Natural killer cell (primary cell): ENCODE measurements around the gene KLHL22. TPM values are rescaled to one million over a fixed set of nuclear protein-coding genes. Genes with fewer than 3 reads are reported as not detected.
"Not testable (repeated sequence)": the region's sequence is repeated elsewhere in the genome, so short reads cannot be mapped to it uniquely, and the experiment has no call there.

Experiments used
- ATAC-seq, 3 donors: fragments of 150-1000 bp in 2 of 3; fragments of 200-7000 bp in 1 of 3; cut with Tn5 transposase; 1 replicate in 1 of 3; 2 replicates in 2 of 3; pipeline ENCODE4 v1.10.0; 2021; ENCODE audit warnings: mild to moderate bottlenecking in 2 of 3, moderate library complexity in 2 of 3
- DNase-seq, 2 donors: peaks; one replicate each; pipeline versions ENCODE4 v3.0.0 to v3.0.0-alpha.2; 2013 to 2021; ENCODE audit warnings: mixed read lengths in 1 of 2
- H3K27ac ChIP-seq: one replicate; pipeline ENCODE4 v1.5.1; 2013; ENCODE audit warnings: mild to moderate bottlenecking, low read length
- H3K27me3 ChIP-seq: one replicate; pipeline ENCODE4 v1.6.1; 2013; ENCODE audit warnings: low read length; ENCODE audit not compliant: control insufficient read depth, insufficient read depth
- H3K36me3 ChIP-seq: one replicate; pipeline ENCODE4 v1.6.1; 2013; ENCODE audit warnings: low read length; ENCODE audit not compliant: control insufficient read depth, insufficient read depth
- H3K4me1 ChIP-seq: one replicate; pipeline ENCODE4 v1.6.1; 2013; ENCODE audit warnings: low read length; ENCODE audit not compliant: control insufficient read depth, insufficient read depth
- H3K4me3 ChIP-seq: one replicate; pipeline ENCODE4 v1.5.1; 2013; ENCODE audit warnings: low read length
- H3K9me3 ChIP-seq: one replicate; pipeline ENCODE4 v1.6.1; 2013; ENCODE audit warnings: low read length; ENCODE audit not compliant: control insufficient read depth, insufficient read depth
- H3K27ac Mint-ChIP-seq, 2 donors: one replicate each; pipeline ENCODE4 v1.8.0; 2022; ENCODE audit warnings: mild to moderate bottlenecking in 2 of 2, mixed read lengths in 2 of 2, moderate library complexity in 1 of 2
- H3K27me3 Mint-ChIP-seq, 2 donors: one replicate each; pipeline ENCODE4 v1.8.0; 2022; ENCODE audit warnings: low read depth in 2 of 2, mixed read lengths in 2 of 2
- H3K36me3 Mint-ChIP-seq: one replicate; pipeline ENCODE4 v1.8.0; 2022; ENCODE audit warnings: mixed read lengths
- H3K4me1 Mint-ChIP-seq, 2 donors: one replicate each; pipeline ENCODE4 v1.8.0; 2022; ENCODE audit warnings: mixed read lengths in 2 of 2
- H3K4me3 Mint-ChIP-seq: one replicate; pipeline ENCODE4 v1.8.0; 2022; ENCODE audit warnings: mild to moderate bottlenecking, moderate library complexity, mixed read lengths
- H3K9me3 Mint-ChIP-seq, 2 donors: one replicate each; pipeline ENCODE4 v1.8.0; 2022; ENCODE audit warnings: mixed read lengths in 2 of 2
- WGBS: methylation state at CpG from one replicate; pipeline ENCODE4 v1.1.7; 2013; ENCODE audit warnings: missing lambda C conversion rate; ENCODE audit not compliant: insufficient coverage; 5-methylcytosine and 5-hydroxymethylcytosine counted together
- intact Hi-C: fragments of 100-400 bp; cut with micrococcal nuclease; formaldehyde crosslinking; loops from one replicate; pipeline ENCODE4 v1.14.2; 2022
- total RNA-seq, 4 donors: library from RNA; stranded (reverse); fragments of 120-200 nt in 1 of 4; gene quantifications; one replicate each; pipeline versions ENCODE4 v1.2.3 to v1.2.4, GENCODE V29; 2013 to 2022
- TF ChIP-seq, protein P1 (sequence below): fragments of 200-600 bp; IDR thresholded peaks from one replicate; pipeline ENCODE4 v1.8.0; 2022; ENCODE audit warnings: antibody characterized with exemption

Gene KLHL22, protein sequence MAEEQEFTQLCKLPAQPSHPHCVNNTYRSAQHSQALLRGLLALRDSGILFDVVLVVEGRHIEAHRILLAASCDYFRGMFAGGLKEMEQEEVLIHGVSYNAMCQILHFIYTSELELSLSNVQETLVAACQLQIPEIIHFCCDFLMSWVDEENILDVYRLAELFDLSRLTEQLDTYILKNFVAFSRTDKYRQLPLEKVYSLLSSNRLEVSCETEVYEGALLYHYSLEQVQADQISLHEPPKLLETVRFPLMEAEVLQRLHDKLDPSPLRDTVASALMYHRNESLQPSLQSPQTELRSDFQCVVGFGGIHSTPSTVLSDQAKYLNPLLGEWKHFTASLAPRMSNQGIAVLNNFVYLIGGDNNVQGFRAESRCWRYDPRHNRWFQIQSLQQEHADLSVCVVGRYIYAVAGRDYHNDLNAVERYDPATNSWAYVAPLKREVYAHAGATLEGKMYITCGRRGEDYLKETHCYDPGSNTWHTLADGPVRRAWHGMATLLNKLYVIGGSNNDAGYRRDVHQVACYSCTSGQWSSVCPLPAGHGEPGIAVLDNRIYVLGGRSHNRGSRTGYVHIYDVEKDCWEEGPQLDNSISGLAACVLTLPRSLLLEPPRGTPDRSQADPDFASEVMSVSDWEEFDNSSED
- 10 to 100 TPM; 26.5 to 53.0 (median 31.0) TPM for total RNA-seq
- total RNA-seq (2013), result 36.8 TPM

DNA sequence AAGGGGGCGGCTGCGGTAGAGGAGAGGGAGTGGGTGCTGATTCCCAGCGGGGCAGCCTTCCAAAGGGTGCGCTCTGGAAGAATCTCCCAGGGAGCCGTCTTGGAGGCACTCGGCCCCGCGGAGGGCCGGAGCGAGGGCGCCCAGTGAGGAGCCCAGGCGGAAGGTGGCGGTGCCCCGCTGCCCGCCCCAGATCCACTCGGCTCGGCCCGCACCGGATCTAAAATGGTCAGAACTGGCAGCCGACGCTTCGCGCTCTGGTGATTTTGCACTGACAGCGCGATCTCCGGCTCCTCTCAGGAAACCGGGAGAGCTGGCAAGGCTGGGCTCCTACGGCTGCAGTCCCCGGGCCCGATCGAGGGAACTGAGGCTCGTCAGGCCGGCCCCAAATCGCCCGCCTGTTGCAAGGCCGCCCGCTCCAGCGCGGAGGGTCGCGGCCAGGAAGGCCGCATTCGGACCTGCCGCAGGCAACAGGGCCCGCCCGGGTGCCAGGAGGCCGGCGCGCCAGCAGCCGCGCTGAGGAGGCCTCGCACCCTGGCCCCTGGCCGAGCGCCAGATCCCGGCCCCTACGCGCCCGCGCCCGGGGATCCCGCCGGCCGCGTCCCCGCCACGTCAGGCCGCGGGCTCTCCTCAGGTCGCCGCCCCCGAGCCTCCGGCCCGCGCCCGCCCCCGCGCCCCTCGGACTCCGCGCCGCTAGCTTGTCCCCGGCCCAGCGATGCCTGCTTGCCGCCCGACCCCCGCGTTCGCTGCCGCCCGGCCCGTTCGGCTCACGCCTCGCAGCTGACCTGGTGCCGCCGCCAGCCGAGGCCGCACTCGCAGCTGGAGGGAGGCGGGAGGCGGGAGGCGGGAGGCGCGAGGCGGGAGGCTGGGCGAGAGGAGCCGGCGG lies at the start of gene KLHL22:
Gene KLHL22, minus strand, starts transcription at position 818 of the 883 bp plus-strand sequence. CDS start 6,584 bp downstream, outside the sequence.
- peak; percentile 25 to 39 (median 31) for ATAC-seq
- H3K36me3 Mint-ChIP-seq, result no peaks in the 10 kb centered on the region

DNA sequence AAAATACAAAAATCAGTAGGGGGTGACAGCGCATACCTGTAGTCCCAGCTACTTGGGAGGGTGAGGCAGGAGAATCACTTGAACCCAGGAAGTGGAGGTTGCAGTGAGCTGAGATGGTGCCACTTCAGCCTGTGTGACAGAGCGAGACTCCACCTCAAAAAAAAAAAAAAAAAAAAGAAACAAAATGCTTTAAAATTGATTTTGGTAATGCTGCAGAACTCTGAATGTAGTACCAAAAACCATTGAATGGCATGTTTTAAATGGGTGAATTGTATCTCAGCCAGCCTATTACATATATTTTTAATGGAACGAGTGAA lies 49.7 kb upstream of the KLHL22 start:
- not testable (repeated sequence) for H3K4me3 Mint-ChIP-seq, H3K4me3 ChIP-seq, ATAC-seq, H3K9me3 Mint-ChIP-seq, H3K36me3 Mint-ChIP-seq, H3K27me3 Mint-ChIP-seq, DNase-seq, H3K9me3 ChIP-seq, H3K27me3 ChIP-seq
- Mint-ChIP-seq H3K27ac (peak overlapping the region; percentile 82 to 92), H3K4me1 (peaks cover 41 to 49% of the 10 kb centered on the region in 2 donors)
- intact Hi-C loops, result loop anchor here (5.0 kb wide), 1 partner anchor 33 kb away; no protein-coding TSS in a partner anchor
- WGBS, result 85% methylated on average over 1 of the region's 3 CpGs
- H3K27ac ChIP-seq, result peak overlapping the region; percentile 48
- H3K36me3 ChIP-seq, result peaks cover 21% of the 10 kb centered on the region
- peaks cover 40% of the 10 kb centered on the region for H3K4me1 ChIP-seq

More for the DNA sequence above, at the start of gene KLHL22:
- peak within 1 kb of the TSS; percentile 91 to 96 for H3K27ac Mint-ChIP-seq
- intact Hi-C loops, result no loop called here
- peaks cover 21 to 43% of the 10 kb centered on the region in 2 donors for H3K4me1 Mint-ChIP-seq
- peak in 1 of 2 donors; percentile 55 for DNase-seq
- under 1% methylated on average over 108 of the region's 108 CpGs for WGBS
- TF ChIP-seq, protein P1, sequence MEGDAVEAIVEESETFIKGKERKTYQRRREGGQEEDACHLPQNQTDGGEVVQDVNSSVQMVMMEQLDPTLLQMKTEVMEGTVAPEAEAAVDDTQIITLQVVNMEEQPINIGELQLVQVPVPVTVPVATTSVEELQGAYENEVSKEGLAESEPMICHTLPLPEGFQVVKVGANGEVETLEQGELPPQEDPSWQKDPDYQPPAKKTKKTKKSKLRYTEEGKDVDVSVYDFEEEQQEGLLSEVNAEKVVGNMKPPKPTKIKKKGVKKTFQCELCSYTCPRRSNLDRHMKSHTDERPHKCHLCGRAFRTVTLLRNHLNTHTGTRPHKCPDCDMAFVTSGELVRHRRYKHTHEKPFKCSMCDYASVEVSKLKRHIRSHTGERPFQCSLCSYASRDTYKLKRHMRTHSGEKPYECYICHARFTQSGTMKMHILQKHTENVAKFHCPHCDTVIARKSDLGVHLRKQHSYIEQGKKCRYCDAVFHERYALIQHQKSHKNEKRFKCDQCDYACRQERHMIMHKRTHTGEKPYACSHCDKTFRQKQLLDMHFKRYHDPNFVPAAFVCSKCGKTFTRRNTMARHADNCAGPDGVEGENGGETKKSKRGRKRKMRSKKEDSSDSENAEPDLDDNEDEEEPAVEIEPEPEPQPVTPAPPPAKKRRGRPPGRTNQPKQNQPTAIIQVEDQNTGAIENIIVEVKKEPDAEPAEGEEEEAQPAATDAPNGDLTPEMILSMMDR, result no peak
- no peaks in the 10 kb centered on the region for H3K9me3 Mint-ChIP-seq
- Histone ChIP-seq H3K27me3 (no peaks in the 10 kb centered on the region), H3K9me3 (no peaks in the 10 kb centered on the region), H3K4me3 (peak within 1 kb of the TSS; percentile 66), H3K27ac (peak within 1 kb of the TSS; percentile 97), H3K4me1 (peaks cover 25% of the 10 kb centered on the region), H3K36me3 (no peaks in the 10 kb centered on the region)
- H3K27me3 Mint-ChIP-seq, result no peaks in the 10 kb centered on the region
- peak within 1 kb of the TSS; percentile 96 for H3K4me3 Mint-ChIP-seq

DNA sequence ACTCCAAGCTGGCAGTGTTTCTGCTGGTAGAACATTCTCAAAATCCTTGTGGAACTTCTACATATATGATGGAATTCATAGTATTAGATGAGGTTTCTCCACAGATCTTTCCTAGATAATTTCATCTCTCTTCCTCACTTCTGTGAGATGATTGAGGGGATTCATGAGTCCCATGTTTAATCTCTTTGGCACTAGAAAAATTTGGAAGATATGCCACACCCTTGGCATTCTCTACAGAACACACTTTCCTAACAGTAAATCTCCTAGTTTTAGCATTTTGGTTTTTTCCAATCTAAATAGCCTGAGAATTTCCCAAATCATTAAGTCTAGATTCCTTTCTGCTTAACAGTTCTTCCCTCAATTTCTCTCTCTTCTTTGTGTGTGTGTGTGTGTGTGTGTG lies 47.1 kb upstream of the KLHL22 start:
- no peaks in the 10 kb centered on the region for H3K36me3 Mint-ChIP-seq

More for the DNA sequence above, 47.1 kb upstream of the KLHL22 start:
- ATAC-seq, result no peak
- H3K27me3 Mint-ChIP-seq, result no peaks in the 10 kb centered on the region
- TF ChIP-seq, protein P1, result no peak
- Histone ChIP-seq H3K36me3 (peaks cover 38% of the 10 kb centered on the region), H3K4me3 (no peak overlapping the region), H3K27ac (no peak overlapping the region), H3K4me1 (peaks cover 19% of the 10 kb centered on the region), H3K9me3 (no peaks in the 10 kb centered on the region), H3K27me3 (no peaks in the 10 kb centered on the region)
- intact Hi-C loops, result no loop called here
- DNase-seq, result no peak
- H3K9me3 Mint-ChIP-seq, result no peaks in the 10 kb centered on the region
- peak overlapping the region; percentile 2 to 92 for H3K27ac Mint-ChIP-seq
- H3K4me3 Mint-ChIP-seq, result no peak overlapping the region
- H3K4me1 Mint-ChIP-seq, result peaks cover 23 to 30% of the 10 kb centered on the region in 2 donors
